Astrocyte (in vitro differentiated cells and primary cell): ENCODE data around the gene GNAT1.

ENCODE experiments used
- CTCF ChIP-seq: IDR thresholded peaks from 2 replicates; pipeline ENCODE4 v1.5.1; 2011; ENCODE audit warnings: low read depth, mild to moderate bottlenecking, inconsistent platforms, low read length, moderate library complexity; ENCODE audit not compliant: insufficient read depth
- EZH2 ChIP-seq: IDR thresholded peaks from 2 replicates; pipeline ENCODE4 v1.6.1; 2012; ENCODE audit warnings: mild to moderate bottlenecking, low read length, inconsistent platforms; ENCODE audit not compliant: insufficient read depth

- TF ChIP-seq EZH2 = no peak
- no peak for TF ChIP-seq CTCF
Observed at GRCh38 chr3:50201573-50202315, 10.3 kb downstream of the GNAT1 start.
